Esophagus squamous epithelium (tissue), 4 donors: ENCODE measurements around the gene PRKCZ.

Source experiments
- POLR2A ChIP-seq, 4 donors: fragments of 450-650 bp; IDR thresholded peaks; one replicate each; pipeline ENCODE4 v1.6.1; 2017; ENCODE audit warnings: antibody characterized with exemption in 4 of 4, mild to moderate bottlenecking in 4 of 4, moderate library complexity in 3 of 4
- TF ChIP-seq, protein P1 (sequence below), 6 experiments: fragments of 450-650 bp in 4 of 6; fragments of 200-600 bp in 2 of 6; sonication (generic) in 2 of 6; IDR thresholded peaks; one replicate each; pipeline ENCODE4 v1.5.1; 2016 to 2019; ENCODE audit warnings: antibody characterized with exemption in 6 of 6, mild to moderate bottlenecking in 4 of 6, moderate library complexity in 4 of 6

- TF ChIP-seq, protein P1, sequence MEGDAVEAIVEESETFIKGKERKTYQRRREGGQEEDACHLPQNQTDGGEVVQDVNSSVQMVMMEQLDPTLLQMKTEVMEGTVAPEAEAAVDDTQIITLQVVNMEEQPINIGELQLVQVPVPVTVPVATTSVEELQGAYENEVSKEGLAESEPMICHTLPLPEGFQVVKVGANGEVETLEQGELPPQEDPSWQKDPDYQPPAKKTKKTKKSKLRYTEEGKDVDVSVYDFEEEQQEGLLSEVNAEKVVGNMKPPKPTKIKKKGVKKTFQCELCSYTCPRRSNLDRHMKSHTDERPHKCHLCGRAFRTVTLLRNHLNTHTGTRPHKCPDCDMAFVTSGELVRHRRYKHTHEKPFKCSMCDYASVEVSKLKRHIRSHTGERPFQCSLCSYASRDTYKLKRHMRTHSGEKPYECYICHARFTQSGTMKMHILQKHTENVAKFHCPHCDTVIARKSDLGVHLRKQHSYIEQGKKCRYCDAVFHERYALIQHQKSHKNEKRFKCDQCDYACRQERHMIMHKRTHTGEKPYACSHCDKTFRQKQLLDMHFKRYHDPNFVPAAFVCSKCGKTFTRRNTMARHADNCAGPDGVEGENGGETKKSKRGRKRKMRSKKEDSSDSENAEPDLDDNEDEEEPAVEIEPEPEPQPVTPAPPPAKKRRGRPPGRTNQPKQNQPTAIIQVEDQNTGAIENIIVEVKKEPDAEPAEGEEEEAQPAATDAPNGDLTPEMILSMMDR (IDR thresholded peaks at IDR 0.05) = no peak
- no peak for TF ChIP-seq POLR2A (IDR thresholded peaks at IDR 0.05)
Observed at GRCh38 chr1:2027961-2028583, 22.1 kb upstream of the PRKCZ start.
